Trophoblast cell (in vitro differentiated cells and primary cell): Measurements from ENCODE around the gene SECISBP2L.
"Not testable (repeated sequence)": the region's sequence is repeated elsewhere in the genome, so short reads cannot be mapped to it uniquely, and the experiment has no call there.

Source experiments
- DNase-seq, 2 donors: peaks; one replicate each; pipeline ENCODE4 v3.0.0-alpha.2; 2016
- H2AFZ ChIP-seq: 2 replicates; pipeline ENCODE4 v1.6.1; 2013; ENCODE audit warnings: low read length, moderate library complexity, mild to moderate bottlenecking; ENCODE audit not compliant: insufficient read depth, poor library complexity
- H2AK5ac ChIP-seq: 2 replicates; pipeline ENCODE4 v1.6.1; 2013; ENCODE audit warnings: mild to moderate bottlenecking, low read length
- H2BK120ac ChIP-seq: 2 replicates; pipeline ENCODE4 v1.6.1; 2013; ENCODE audit warnings: low read length, mild to moderate bottlenecking, moderate library complexity; ENCODE audit not compliant: insufficient read depth, poor library complexity
- H2BK12ac ChIP-seq: 2 replicates; pipeline ENCODE4 v1.6.1; 2013; ENCODE audit warnings: mild to moderate bottlenecking, low read length, moderate library complexity
- H2BK5ac ChIP-seq: 2 replicates; pipeline ENCODE4 v1.6.1; 2013; ENCODE audit warnings: low read length, low read depth, moderate library complexity, mild to moderate bottlenecking; ENCODE audit not compliant: poor library complexity
- H3K14ac ChIP-seq: 2 replicates; pipeline ENCODE4 v1.6.1; 2013; ENCODE audit warnings: mild to moderate bottlenecking, low read length
- H3K18ac ChIP-seq: 2 replicates; pipeline ENCODE4 v1.6.1; 2013; ENCODE audit warnings: mild to moderate bottlenecking, low read length
- H3K23ac ChIP-seq: 2 replicates; pipeline ENCODE4 v1.6.1; 2013; ENCODE audit warnings: low read length
- H3K27ac ChIP-seq: 2 replicates; pipeline ENCODE4 v1.5.1; 2013; ENCODE audit warnings: low read depth, mild to moderate bottlenecking, inconsistent platforms, low read length, moderate library complexity
- H3K27me3 ChIP-seq: 2 replicates; pipeline ENCODE4 v1.6.1; 2013; ENCODE audit warnings: inconsistent platforms, mild to moderate bottlenecking, low read length, moderate library complexity; ENCODE audit not compliant: insufficient read depth
- H3K36me3 ChIP-seq, 2 experiments: 1 replicate in 1 of 2; 2 replicates in 1 of 2; pipeline ENCODE4 v1.6.1; 2013; ENCODE audit warnings: low read length in 2 of 2, mild to moderate bottlenecking in 2 of 2, moderate library complexity in 1 of 2; ENCODE audit not compliant: insufficient read depth in 2 of 2, control insufficient read depth in 1 of 2
- H3K4ac ChIP-seq: 2 replicates; pipeline ENCODE4 v1.6.1; 2013; ENCODE audit warnings: low read depth, mild to moderate bottlenecking, low read length, moderate library complexity
- H3K4me1 ChIP-seq, 2 experiments: 1 replicate in 1 of 2; 2 replicates in 1 of 2; pipeline ENCODE4 v1.6.1; 2013; ENCODE audit warnings: low read length in 2 of 2, mild to moderate bottlenecking in 2 of 2, moderate library complexity in 1 of 2; ENCODE audit not compliant: insufficient read depth in 2 of 2, control insufficient read depth in 1 of 2
- H3K4me2 ChIP-seq: 2 replicates; pipeline ENCODE4 v1.6.1; 2013; ENCODE audit warnings: inconsistent platforms, mild to moderate bottlenecking, low read length, moderate library complexity
- H3K4me3 ChIP-seq: 2 replicates; pipeline ENCODE4 v1.5.1; 2013; ENCODE audit warnings: mild to moderate bottlenecking, low read depth, low read length, inconsistent platforms
- H3K79me1 ChIP-seq: one replicate; pipeline ENCODE4 v1.6.1; 2013; ENCODE audit warnings: low read length
- H3K79me2 ChIP-seq: 2 replicates; pipeline ENCODE4 v1.6.1; 2013; ENCODE audit warnings: low read length, mild to moderate bottlenecking; ENCODE audit not compliant: control insufficient read depth, insufficient read depth, poor library complexity
- H3K9ac ChIP-seq: 2 replicates; pipeline ENCODE4 v1.6.1; 2013; ENCODE audit warnings: mild to moderate bottlenecking, low read length
- H3K9me3 ChIP-seq: 2 replicates; pipeline ENCODE4 v1.6.1; 2013; ENCODE audit warnings: low read depth, mild to moderate bottlenecking, control low read depth, inconsistent platforms, low read length; ENCODE audit not compliant: insufficient read depth
- H4K12ac ChIP-seq: 2 replicates; pipeline ENCODE4 v1.6.1; 2013; ENCODE audit warnings: low read depth, mild to moderate bottlenecking, low read length, moderate library complexity
- H4K8ac ChIP-seq: 2 replicates; pipeline ENCODE4 v1.6.1; 2013; ENCODE audit warnings: low read depth, mild to moderate bottlenecking, low read length, moderate library complexity
- H4K91ac ChIP-seq: one replicate; pipeline ENCODE4 v1.6.1; 2013; ENCODE audit warnings: low read depth, mild to moderate bottlenecking, low read length, moderate library complexity
- WGBS: extraction: QIAGEN DNeasy Blood & Tissue Kit; methylation state at CpG from one replicate; pipeline ENCODE4 v1.1.7; 2013; ENCODE audit warnings: missing lambda C conversion rate; ENCODE audit not compliant: insufficient read length, insufficient coverage; ENCODE audit errors: extremely low coverage; 5-methylcytosine and 5-hydroxymethylcytosine counted together

Gene SECISBP2L

GRCh38 chr15:49079340-49080039 is 33.2 kb upstream of the SECISBP2L start:
- Histone ChIP-seq H3K27ac (no peak overlapping the region), H2BK120ac (no peak overlapping the region), H3K14ac (no peak overlapping the region), H3K36me3 (no peaks in the 10 kb centered on the region), H3K4me2 (no peak overlapping the region), H3K4me3 (no peak overlapping the region), H3K27me3 (no peaks in the 10 kb centered on the region), H3K23ac (no peak overlapping the region), H2BK5ac (no peak overlapping the region), H2AFZ (no peak overlapping the region), H3K4ac (no peak overlapping the region), H3K9me3 (no peaks in the 10 kb centered on the region), H3K4me1 (peaks cover 2 to 5% of the 10 kb centered on the region in 2 experiments), H2AK5ac (no peak overlapping the region), H4K12ac (no peak overlapping the region), H3K18ac (no peak overlapping the region), H4K91ac (no peak overlapping the region), H4K8ac (no peak overlapping the region), H3K79me2 (no peaks in the 10 kb centered on the region), H2BK12ac (no peak overlapping the region), H3K9ac (no peak overlapping the region), H3K79me1 (peaks cover 2% of the 10 kb centered on the region)
- no peak for DNase-seq
- no CpG with 5 or more reads among the region's 23 CpGs for WGBS

DNA sequence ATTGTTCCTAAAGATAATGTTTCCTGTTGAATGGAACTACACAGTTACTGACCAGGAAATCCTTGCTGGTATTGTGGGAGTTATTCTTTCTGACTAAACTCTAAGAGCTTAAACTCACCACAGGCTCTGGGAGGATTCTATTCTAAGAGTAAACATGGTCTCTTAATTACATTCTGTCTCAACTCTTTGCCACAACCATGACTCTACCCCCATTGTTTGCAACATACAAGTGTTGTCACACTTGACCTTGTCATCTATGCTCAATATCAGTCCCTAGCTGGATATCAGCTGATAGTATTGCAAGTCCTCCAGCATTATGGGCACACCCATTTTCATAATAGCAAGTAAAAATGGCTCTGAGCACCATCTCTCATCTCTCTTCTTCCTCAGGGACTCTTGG is 29.6 kb upstream of the SECISBP2L start:
- H3K36me3 ChIP-seq, result no peaks in the 10 kb centered on the region
- no peak overlapping the region for H2AK5ac ChIP-seq
- H3K9me3 ChIP-seq, result no peaks in the 10 kb centered on the region
- H3K79me1 ChIP-seq, result peaks cover 2% of the 10 kb centered on the region
- no peak overlapping the region for H3K4ac ChIP-seq
- H3K23ac ChIP-seq, result no peak overlapping the region
- no peak overlapping the region for H2AFZ ChIP-seq
- H2BK5ac ChIP-seq, result no peak overlapping the region
- H3K18ac ChIP-seq, result no peak overlapping the region
- H3K9ac ChIP-seq, result no peak overlapping the region
- H3K27ac ChIP-seq, result no peak overlapping the region
- H3K14ac ChIP-seq, result no peak overlapping the region
- no peak overlapping the region for H4K8ac ChIP-seq
- H2BK120ac ChIP-seq, result no peak overlapping the region
- H3K4me2 ChIP-seq, result no peak overlapping the region
- no peak overlapping the region for H3K4me3 ChIP-seq
- no peaks in the 10 kb centered on the region for H3K27me3 ChIP-seq
- H4K12ac ChIP-seq, result no peak overlapping the region
- H2BK12ac ChIP-seq, result no peak overlapping the region
- no peaks in the 10 kb centered on the region for H3K79me2 ChIP-seq
- no peak overlapping the region for H4K91ac ChIP-seq
- no peaks in the 10 kb centered on the region for H3K4me1 ChIP-seq
- no peak for DNase-seq

DNA sequence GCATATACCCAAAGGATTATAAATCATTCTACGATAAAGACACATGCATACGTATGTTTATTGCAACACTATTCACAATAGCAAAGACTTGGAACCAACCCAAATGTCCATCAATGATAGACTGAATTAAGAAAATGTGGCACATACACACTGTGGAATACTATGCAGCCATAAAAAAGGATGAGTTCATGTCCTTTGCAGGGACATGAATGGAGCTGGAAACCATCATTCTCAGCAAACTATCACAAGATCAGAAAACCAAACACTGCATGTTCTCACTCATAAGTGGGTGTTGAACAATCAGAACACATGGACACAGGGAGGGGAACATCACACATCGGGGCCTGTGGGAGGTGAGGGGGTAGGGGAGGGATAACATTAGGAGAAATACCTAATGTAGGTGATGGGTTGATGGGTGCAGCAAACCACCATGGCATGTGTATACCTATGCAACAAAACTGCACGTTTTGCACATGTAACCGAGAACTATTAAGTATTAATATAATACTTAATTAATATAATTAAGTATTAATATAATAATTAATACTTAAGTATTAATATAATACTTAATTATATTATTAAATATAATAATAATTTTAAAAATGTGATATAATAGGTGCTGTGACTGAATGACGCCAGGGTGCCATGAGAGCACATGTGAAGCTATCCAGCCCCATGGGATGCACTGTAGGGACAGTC is 28.5 kb upstream of the SECISBP2L start:
- not testable (repeated sequence) for H2BK12ac ChIP-seq, H3K9ac ChIP-seq, H3K4ac ChIP-seq, H2AK5ac ChIP-seq, H4K12ac ChIP-seq, H4K8ac ChIP-seq, H2AFZ ChIP-seq, H3K4me1 ChIP-seq, H3K27ac ChIP-seq, H4K91ac ChIP-seq, H3K18ac ChIP-seq, H3K4me3 ChIP-seq, H2BK5ac ChIP-seq, H3K9me3 ChIP-seq, H3K14ac ChIP-seq, H3K27me3 ChIP-seq, H3K4me2 ChIP-seq, H3K36me3 ChIP-seq, H3K79me1 ChIP-seq, H2BK120ac ChIP-seq, DNase-seq, H3K23ac ChIP-seq, H3K79me2 ChIP-seq
- WGBS, result no CpG with 5 or more reads among the region's 6 CpGs

DNA sequence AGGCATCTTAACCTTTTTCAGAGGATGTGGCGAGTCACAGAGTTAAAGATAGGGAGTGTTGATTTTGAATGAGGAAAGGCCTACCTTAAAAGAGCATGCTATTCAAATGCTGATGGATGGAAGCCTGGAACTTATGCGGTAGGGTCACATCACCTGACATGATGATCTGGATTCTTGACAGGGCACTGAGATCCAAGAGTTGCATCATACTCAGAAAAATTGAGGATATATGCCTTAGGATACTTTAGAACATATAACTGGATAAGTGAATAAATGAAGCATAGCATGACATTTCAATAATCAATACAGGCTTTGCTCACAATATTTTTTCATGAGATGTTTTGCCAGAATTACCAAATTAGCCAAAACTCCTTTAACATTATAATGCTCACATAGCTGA is 20.1 kb upstream of the SECISBP2L start:
- no peak overlapping the region for H4K8ac ChIP-seq
- H3K27me3 ChIP-seq, result no peaks in the 10 kb centered on the region
- no peak overlapping the region for H2BK5ac ChIP-seq
- no peak overlapping the region for H4K12ac ChIP-seq
- H3K27ac ChIP-seq, result no peak overlapping the region
- no peak overlapping the region for H3K4ac ChIP-seq
- H3K23ac ChIP-seq, result no peak overlapping the region
- peaks cover 2% of the 10 kb centered on the region for H3K79me2 ChIP-seq
- H2BK120ac ChIP-seq, result no peak overlapping the region
- H4K91ac ChIP-seq, result no peak overlapping the region
- no peak overlapping the region for H3K18ac ChIP-seq
- no peak overlapping the region for H3K9ac ChIP-seq
- H3K14ac ChIP-seq, result no peak overlapping the region
- no peak overlapping the region for H3K4me2 ChIP-seq
- no CpG with 5 or more reads among the region's 2 CpGs for WGBS
- H3K79me1 ChIP-seq, result peaks cover 16% of the 10 kb centered on the region
- DNase-seq, result no peak
- no peak overlapping the region for H2AK5ac ChIP-seq
- no peaks in the 10 kb centered on the region for H3K9me3 ChIP-seq
- H3K4me1 ChIP-seq, result peaks cover 22 to 35% of the 10 kb centered on the region in 2 experiments
- H3K4me3 ChIP-seq, result no peak overlapping the region
- H2AFZ ChIP-seq, result no peak overlapping the region
- H2BK12ac ChIP-seq, result no peak overlapping the region
- H3K36me3 ChIP-seq, result no peaks in the 10 kb centered on the region
